HepG2 (cell line): ENCODE results near the gene GSTM1. TPM values are rescaled to one million over a fixed set of nuclear protein-coding genes. Genes with fewer than 3 reads are reported as not detected.

Source experiments
- ATF2 ChIP-seq: sonication (generic); formaldehyde crosslinking; IDR thresholded peaks from 2 replicates; pipeline ENCODE4 v1.4.0; 2020; ENCODE audit warnings: missing genetic modification reagents
- BRD4 ChIP-seq: sonication (generic); formaldehyde crosslinking; IDR thresholded peaks from 2 replicates; pipeline ENCODE4 v1.4.0; 2020; ENCODE audit warnings: missing genetic modification reagents
- DZIP1 ChIP-seq: sonication (generic); formaldehyde crosslinking; IDR thresholded peaks from 2 replicates; pipeline ENCODE4 v1.5.0; 2020; ENCODE audit warnings: mild to moderate bottlenecking, missing genetic modification reagents
- MAFG ChIP-seq: sonication (generic); formaldehyde crosslinking; IDR thresholded peaks from 2 replicates; pipeline ENCODE4 v1.5.1; 2020; ENCODE audit warnings: mild to moderate bottlenecking, missing genetic modification reagents
- MXD3 ChIP-seq: IDR thresholded peaks from 2 replicates; pipeline ENCODE4 v1.6.1; 2016; ENCODE audit warnings: mild to moderate bottlenecking, missing biosample characterization, missing genetic modification reagents
- NAIF1 ChIP-seq: sonication (generic); formaldehyde crosslinking; IDR thresholded peaks from 2 replicates; pipeline ENCODE4 v1.5.0; 2020; ENCODE audit warnings: mild to moderate bottlenecking, missing genetic modification reagents, borderline replicate concordance
- RFXAP ChIP-seq: sonication (generic); formaldehyde crosslinking; IDR thresholded peaks from 2 replicates; pipeline ENCODE4 v1.4.0; 2020; ENCODE audit warnings: missing genetic modification reagents, borderline replicate concordance
- TGIF2 ChIP-seq: IDR thresholded peaks from 2 replicates; pipeline ENCODE4 v1.6.1; 2016; ENCODE audit warnings: control low read depth, missing compliant biosample characterization
- ZBTB1 ChIP-seq: sonication (generic); formaldehyde crosslinking; IDR thresholded peaks from 2 replicates; pipeline ENCODE4 v1.4.0; 2020; ENCODE audit warnings: missing genetic modification reagents, borderline replicate concordance
- ZBTB8A ChIP-seq: sonication (generic); formaldehyde crosslinking; IDR thresholded peaks from 2 replicates; pipeline ENCODE4 v1.4.0; 2020; ENCODE audit warnings: mild to moderate bottlenecking, low read depth, missing genetic modification reagents, borderline replicate concordance
- ZFP36L2 ChIP-seq: sonication (generic); formaldehyde crosslinking; IDR thresholded peaks from 2 replicates; pipeline ENCODE4 v1.4.0; 2020; ENCODE audit warnings: missing genetic modification reagents
- ZKSCAN1 ChIP-seq: fragments of 150-350 bp; IDR thresholded peaks from 2 replicates; pipeline ENCODE4 v1.6.1; 2014; ENCODE audit warnings: low read length
- ZNF274 ChIP-seq: sonication (generic); formaldehyde crosslinking; IDR thresholded peaks from 2 replicates; pipeline ENCODE4 v1.5.1; 2020; ENCODE audit warnings: mild to moderate bottlenecking, missing genetic modification reagents
- ZNF335 ChIP-seq: sonication (generic); formaldehyde crosslinking; IDR thresholded peaks from 2 replicates; pipeline ENCODE4 v1.4.0; 2020; ENCODE audit warnings: missing genetic modification reagents
- ZNF510 ChIP-seq: sonication (generic); formaldehyde crosslinking; IDR thresholded peaks from 2 replicates; pipeline ENCODE4 v1.4.0; 2020; ENCODE audit warnings: low read depth, mild to moderate bottlenecking, missing genetic modification reagents
- ZNF780A ChIP-seq: sonication (generic); formaldehyde crosslinking; IDR thresholded peaks from 2 replicates; pipeline ENCODE4 v1.8.0; 2022; ENCODE audit warnings: mild to moderate bottlenecking, missing genetic modification reagents, moderate library complexity
- polyA plus RNA-seq, 8 experiments: library from polyadenylated mRNA; depleted of rRNA in 3 of 8; stranded (reverse) in 7 of 8; unstranded in 1 of 8; fragments of >200 nt; fragmentation: Illumina TruSeq in 4 of 8; extraction: Trizol in 4 of 8; gene quantifications; 2 replicates each; pipeline versions ENCODE4 v1.2.1 to v1.2.3, GENCODE V29; 2011 to 2016; ENCODE audit warnings: low read depth in 4 of 8, missing spikeins in 1 of 8, mixed read lengths in 1 of 8; ENCODE audit not compliant: insufficient read depth in 1 of 8
- total RNA-seq, 5 experiments: library from RNA; depleted of rRNA; stranded (reverse); fragments of >200 nt; fragmentation: Illumina TruSeq; extraction: Trizol; gene quantifications; 2 replicates each; pipeline ENCODE4 v1.2.3, GENCODE V29; 2016; ENCODE audit warnings: low read depth in 1 of 5
- TF ChIP-seq, protein P1 (sequence below): sonication (generic); formaldehyde crosslinking; IDR thresholded peaks from 2 replicates; pipeline ENCODE4 v1.4.0; 2020; ENCODE audit warnings: missing genetic modification reagents
- TF ChIP-seq, protein P2 (sequence below): sonication (generic); formaldehyde crosslinking; IDR thresholded peaks from 2 replicates; pipeline ENCODE4 v1.4.0; 2020; ENCODE audit warnings: missing genetic modification reagents
- TF ChIP-seq, protein P3 (sequence below): sonication (generic); formaldehyde crosslinking; IDR thresholded peaks from 2 replicates; pipeline ENCODE4 v1.4.0; 2020; ENCODE audit warnings: mild to moderate bottlenecking, missing genetic modification reagents

The GSTM1 gene
- total and polyA plus RNA-seq, 2 of the 13 experiments (the other 11 are each of a cell fraction or from before 2014, with no cell fraction given) = 0.42 TPM; not detected in 1

- peak; percentile 46; the same call in 1 of the 2 replicates for TF ChIP-seq MXD3 (CRISPR knock-in tag)
- TF ChIP-seq ZBTB1 (CRISPR knock-in tag) = no peak
- TF ChIP-seq ZFP36L2 (CRISPR knock-in tag) = no peak; the same call in 1 of the 2 replicates
- peak; percentile 84; the same call in 1 of the 2 replicates for TF ChIP-seq DZIP1
- TF ChIP-seq ZNF335 = no peak
- no peak for TF ChIP-seq MAFG (CRISPR knock-in tag)
- no peak for TF ChIP-seq BRD4 (CRISPR knock-in tag)
- TF ChIP-seq ZKSCAN1 = no peak
- TF ChIP-seq, protein P1, sequence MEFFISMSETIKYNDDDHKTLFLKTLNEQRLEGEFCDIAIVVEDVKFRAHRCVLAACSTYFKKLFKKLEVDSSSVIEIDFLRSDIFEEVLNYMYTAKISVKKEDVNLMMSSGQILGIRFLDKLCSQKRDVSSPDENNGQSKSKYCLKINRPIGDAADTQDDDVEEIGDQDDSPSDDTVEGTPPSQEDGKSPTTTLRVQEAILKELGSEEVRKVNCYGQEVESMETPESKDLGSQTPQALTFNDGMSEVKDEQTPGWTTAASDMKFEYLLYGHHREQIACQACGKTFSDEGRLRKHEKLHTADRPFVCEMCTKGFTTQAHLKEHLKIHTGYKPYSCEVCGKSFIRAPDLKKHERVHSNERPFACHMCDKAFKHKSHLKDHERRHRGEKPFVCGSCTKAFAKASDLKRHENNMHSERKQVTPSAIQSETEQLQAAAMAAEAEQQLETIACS (CRISPR knock-in tag) = no peak
- 0 out of 2 replicates have a peak, but pooled peaks have one; percentile 62 for TF ChIP-seq ZNF510 (CRISPR knock-in tag)
- peak; percentile 69; the same call in 1 of the 2 replicates for TF ChIP-seq ZBTB8A (CRISPR knock-in tag)
- TF ChIP-seq TGIF2 = no peak
- TF ChIP-seq, protein P2, sequence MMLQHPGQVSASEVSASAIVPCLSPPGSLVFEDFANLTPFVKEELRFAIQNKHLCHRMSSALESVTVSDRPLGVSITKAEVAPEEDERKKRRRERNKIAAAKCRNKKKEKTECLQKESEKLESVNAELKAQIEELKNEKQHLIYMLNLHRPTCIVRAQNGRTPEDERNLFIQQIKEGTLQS = no peak
- TF ChIP-seq, protein P3, sequence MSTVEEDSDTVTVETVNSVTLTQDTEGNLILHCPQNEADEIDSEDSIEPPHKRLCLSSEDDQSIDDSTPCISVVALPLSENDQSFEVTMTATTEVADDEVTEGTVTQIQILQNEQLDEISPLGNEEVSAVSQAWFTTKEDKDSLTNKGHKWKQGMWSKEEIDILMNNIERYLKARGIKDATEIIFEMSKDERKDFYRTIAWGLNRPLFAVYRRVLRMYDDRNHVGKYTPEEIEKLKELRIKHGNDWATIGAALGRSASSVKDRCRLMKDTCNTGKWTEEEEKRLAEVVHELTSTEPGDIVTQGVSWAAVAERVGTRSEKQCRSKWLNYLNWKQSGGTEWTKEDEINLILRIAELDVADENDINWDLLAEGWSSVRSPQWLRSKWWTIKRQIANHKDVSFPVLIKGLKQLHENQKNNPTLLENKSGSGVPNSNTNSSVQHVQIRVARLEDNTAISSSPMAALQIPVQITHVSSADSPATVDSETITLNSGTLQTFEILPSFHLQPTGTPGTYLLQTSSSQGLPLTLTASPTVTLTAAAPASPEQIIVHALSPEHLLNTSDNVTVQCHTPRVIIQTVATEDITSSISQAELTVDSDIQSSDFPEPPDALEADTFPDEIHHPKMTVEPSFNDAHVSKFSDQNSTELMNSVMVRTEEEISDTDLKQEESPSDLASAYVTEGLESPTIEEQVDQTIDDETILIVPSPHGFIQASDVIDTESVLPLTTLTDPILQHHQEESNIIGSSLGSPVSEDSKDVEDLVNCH (CRISPR knock-in tag) = 0 out of 2 replicates have a peak, but pooled peaks have one; percentile 16
- no peak for TF ChIP-seq NAIF1 (CRISPR knock-in tag)
- no peak for TF ChIP-seq ZNF780A (CRISPR knock-in tag)
- TF ChIP-seq ZNF274 (CRISPR knock-in tag) = no peak; the same call in 1 of the 2 replicates
- no peak for TF ChIP-seq ATF2
- TF ChIP-seq RFXAP = no peak; the same call in 1 of the 2 replicates
Observed at GRCh38 chr1:109739738-109740614, 52.4 kb downstream of the GSTM1 start (continued).
